OCI-LY7 (cell line): ENCODE measurements around the gene MLN.

ENCODE experiments used
- CTCF ChIP-seq: fragments of 200-600 bp; sonication (generic); conservative IDR thresholded peaks from 2 replicates; pipeline ENCODE4 v1.5.1; 2014; ENCODE audit warnings: mild to moderate bottlenecking, antibody characterized with exemption, low read length, moderate library complexity, mixed read lengths
- EZH2phosphoT487 ChIP-seq: fragments of 200-600 bp; sonication (generic); IDR thresholded peaks from 2 replicates; pipeline ENCODE4 v1.6.1; 2018; ENCODE audit warnings: low read depth, borderline replicate concordance, mild to moderate bottlenecking, mixed run types, antibody characterized with exemption, low read length, moderate library complexity, mixed read lengths

DNA sequence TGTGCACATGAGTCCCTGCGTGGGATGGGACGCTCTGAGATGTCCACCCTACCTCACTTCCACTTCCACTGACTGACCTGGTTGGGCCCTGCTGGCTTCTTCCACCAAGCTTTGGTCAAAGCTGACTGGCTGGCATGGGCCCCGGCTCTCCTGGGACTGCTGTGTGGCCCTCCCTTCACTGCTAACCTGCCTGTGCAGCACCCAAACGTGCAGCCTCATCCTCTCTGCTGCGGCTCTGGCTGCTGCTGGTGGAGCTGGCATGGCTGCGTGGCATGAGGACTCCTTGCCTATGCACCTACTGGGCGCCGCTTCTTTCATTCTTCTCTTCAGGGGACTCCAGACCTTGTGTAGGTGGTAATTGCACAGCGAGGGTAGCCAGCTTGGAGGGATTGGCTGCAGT, 38.4 kb downstream of the MLN start:
- TF ChIP-seq CTCF: no peak
- TF ChIP-seq EZH2phosphoT487: no peak
